ENCODE results near the gene WDR5. TPM values are rescaled to one million over a fixed set of nuclear protein-coding genes. Genes with fewer than 3 reads are reported as not detected.
A peak's percentile ranks its signal among the peaks of the same experiment; 100 is the strongest.

Gene WDR5
- total RNA-seq, 1 donor: 22.0 TPM

- TF ChIP-seq, protein P1, sequence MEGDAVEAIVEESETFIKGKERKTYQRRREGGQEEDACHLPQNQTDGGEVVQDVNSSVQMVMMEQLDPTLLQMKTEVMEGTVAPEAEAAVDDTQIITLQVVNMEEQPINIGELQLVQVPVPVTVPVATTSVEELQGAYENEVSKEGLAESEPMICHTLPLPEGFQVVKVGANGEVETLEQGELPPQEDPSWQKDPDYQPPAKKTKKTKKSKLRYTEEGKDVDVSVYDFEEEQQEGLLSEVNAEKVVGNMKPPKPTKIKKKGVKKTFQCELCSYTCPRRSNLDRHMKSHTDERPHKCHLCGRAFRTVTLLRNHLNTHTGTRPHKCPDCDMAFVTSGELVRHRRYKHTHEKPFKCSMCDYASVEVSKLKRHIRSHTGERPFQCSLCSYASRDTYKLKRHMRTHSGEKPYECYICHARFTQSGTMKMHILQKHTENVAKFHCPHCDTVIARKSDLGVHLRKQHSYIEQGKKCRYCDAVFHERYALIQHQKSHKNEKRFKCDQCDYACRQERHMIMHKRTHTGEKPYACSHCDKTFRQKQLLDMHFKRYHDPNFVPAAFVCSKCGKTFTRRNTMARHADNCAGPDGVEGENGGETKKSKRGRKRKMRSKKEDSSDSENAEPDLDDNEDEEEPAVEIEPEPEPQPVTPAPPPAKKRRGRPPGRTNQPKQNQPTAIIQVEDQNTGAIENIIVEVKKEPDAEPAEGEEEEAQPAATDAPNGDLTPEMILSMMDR (IDR thresholded peaks at IDR 0.05; ENCODE audit: insufficient read depth, low read depth, low read length): no peak
- H3K4me3 ChIP-seq (ENCODE audit: low read depth, low read length): no peak overlapping the region
- DNase-seq (ENCODE audit: low read depth): no peak
These were observed 42.5 kb downstream of the WDR5 start for GRCh38 chr9:134178394-134178767.

DNA sequence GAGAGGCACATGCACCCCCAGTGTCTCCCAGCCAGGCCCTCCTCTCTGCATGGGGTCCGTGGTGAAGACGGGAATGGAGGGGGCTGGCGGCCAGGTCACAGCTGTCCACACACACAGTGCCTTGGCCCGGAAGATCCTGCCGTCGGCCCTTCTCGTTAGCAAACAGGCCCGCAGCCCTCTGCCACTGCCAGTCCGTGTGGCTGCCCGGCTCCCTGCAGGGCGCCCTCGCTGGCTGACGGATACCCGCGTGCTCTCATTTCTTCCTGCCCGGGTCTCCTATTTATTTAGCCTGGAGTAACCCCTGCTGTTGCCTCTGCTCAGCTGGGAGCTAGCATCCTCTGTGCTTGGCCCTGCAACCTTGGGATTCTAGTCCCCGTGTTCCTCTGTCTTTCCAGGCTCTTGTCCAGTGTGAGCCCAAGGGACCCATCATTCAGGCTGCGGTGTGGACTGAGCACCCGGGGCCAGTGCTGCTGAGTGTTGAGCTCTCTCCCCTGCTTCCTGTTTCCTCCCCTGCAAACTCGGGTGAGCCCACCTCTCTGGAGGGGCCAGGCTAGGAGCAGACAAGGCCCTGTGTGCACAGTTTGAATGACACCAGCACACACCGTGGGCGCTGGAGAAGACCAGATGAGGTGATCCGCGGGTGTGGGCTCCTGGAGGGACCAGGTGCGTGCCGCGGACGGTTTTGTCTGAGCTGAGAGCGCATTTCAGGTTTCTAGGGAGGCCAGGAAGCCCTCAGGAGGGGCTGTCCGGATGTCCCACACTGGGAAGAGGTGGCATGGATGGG is 43.1 kb downstream of the WDR5 start:
- DNase-seq (ENCODE audit: low read depth): peak; percentile 35
- H3K4me3 ChIP-seq (ENCODE audit: low read depth, low read length): no peak overlapping the region
- TF ChIP-seq, protein P1 (IDR thresholded peaks at IDR 0.05; ENCODE audit: insufficient read depth, low read depth, low read length): no peak

- no peak for DNase-seq (ENCODE audit: low read depth)
These were observed 43.7 kb downstream of the WDR5 start for GRCh38 chr9:134179595-134179917.

GRCh38 chr9:134179918-134180785 is 44.3 kb downstream of the WDR5 start:
- no peak for DNase-seq (ENCODE audit: low read depth)
- TF ChIP-seq, protein P1 (IDR thresholded peaks at IDR 0.05; ENCODE audit: insufficient read depth, low read depth, low read length): no peak
- no peak overlapping the region for H3K4me3 ChIP-seq (ENCODE audit: low read depth, low read length)

More at GRCh38 chr9:134179595-134179917, 43.7 kb downstream of the WDR5 start:
- no peak overlapping the region for H3K4me3 ChIP-seq (ENCODE audit: low read depth, low read length)
- TF ChIP-seq, protein P1 (IDR thresholded peaks at IDR 0.05; ENCODE audit: insufficient read depth, low read depth, low read length): no peak

DNA sequence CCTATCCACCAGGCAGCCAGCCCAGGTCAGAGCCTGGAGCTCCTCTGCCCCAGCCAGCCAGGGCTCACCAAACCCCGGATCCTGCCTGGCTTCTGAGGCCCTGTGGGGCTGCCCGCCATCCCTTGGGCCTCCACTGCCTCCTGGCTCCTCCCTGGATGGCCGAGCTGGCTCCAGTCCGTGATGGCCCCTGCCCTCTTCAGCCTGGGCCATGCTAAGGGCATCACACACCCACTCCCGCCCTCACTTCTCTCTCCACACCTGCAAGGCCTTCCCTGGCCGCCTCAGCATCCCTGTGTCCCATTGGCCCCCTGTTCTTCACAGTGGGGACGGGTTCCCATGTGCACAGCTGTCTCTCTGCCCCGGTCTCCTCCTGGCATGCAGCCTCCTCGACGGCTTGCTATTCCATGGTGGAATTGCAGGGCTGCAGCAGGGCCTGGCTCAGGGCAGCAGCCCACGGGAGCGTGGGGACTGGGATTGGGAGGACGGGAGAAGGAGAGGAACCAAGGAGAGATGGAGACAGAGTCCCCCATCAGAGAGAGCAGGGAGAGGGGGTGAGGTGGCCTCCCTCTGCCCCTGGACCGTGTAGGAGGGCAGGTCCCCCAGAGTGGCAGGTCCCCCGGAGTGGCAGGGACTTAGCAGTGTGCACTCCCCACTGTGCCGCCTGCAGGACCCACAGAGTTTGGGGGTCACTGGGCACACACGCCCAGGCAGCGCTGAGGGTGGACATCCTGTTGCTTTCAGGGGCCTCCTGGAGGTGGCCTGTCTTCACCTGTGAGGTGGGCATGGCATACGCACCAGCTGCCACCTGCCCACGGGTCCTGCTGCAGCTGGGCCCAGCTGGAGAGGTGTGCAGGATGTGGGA is 45.1 kb downstream of the WDR5 start:
- TF ChIP-seq, protein P1 (IDR thresholded peaks at IDR 0.05; ENCODE audit: insufficient read depth, low read depth, low read length): no peak
- no peak overlapping the region for H3K4me3 ChIP-seq (ENCODE audit: low read depth, low read length)
- no peak for DNase-seq (ENCODE audit: low read depth)

- H3K4me3 ChIP-seq (ENCODE audit: low read depth, low read length): no peak overlapping the region
- TF ChIP-seq, protein P1 (IDR thresholded peaks at IDR 0.05; ENCODE audit: insufficient read depth, low read depth, low read length): no peak
- no peak for DNase-seq (ENCODE audit: low read depth)
These were observed 45.8 kb downstream of the WDR5 start for GRCh38 chr9:134181648-134182034.

Data from fibroblast of villous mesenchyme (primary cell).